ENCODE data around the gene CPSF6. TPM values are rescaled to one million over a fixed set of nuclear protein-coding genes. Genes with fewer than 3 reads are reported as not detected.
A peak's percentile ranks its signal among the peaks of the same experiment; 100 is the strongest.

CPSF6 gene
- total RNA-seq, 4 donors from 2014 or later: 27.4 to 54.2 (median 32.3) TPM

GRCh38 chr12:69211160-69211559 is 28.2 kb upstream of the CPSF6 start:
- WGBS: 89% methylated on average over 3 of the region's 3 CpGs
- DNase-seq (ENCODE audit: low spot score in 2 of 2): no peak
- H3K4me3 ChIP-seq: no peak overlapping the region
- no peaks in the 10 kb centered on the region for H3K27me3 ChIP-seq
- H3K9me3 ChIP-seq: no peaks in the 10 kb centered on the region
- TF ChIP-seq EP300 (IDR thresholded peaks at IDR 0.05) (no peak), POLR2A (IDR thresholded peaks at IDR 0.05) (no peak), POLR2AphosphoS5 (IDR thresholded peaks at IDR 0.05) (no peak)
- TF ChIP-seq, protein P1, sequence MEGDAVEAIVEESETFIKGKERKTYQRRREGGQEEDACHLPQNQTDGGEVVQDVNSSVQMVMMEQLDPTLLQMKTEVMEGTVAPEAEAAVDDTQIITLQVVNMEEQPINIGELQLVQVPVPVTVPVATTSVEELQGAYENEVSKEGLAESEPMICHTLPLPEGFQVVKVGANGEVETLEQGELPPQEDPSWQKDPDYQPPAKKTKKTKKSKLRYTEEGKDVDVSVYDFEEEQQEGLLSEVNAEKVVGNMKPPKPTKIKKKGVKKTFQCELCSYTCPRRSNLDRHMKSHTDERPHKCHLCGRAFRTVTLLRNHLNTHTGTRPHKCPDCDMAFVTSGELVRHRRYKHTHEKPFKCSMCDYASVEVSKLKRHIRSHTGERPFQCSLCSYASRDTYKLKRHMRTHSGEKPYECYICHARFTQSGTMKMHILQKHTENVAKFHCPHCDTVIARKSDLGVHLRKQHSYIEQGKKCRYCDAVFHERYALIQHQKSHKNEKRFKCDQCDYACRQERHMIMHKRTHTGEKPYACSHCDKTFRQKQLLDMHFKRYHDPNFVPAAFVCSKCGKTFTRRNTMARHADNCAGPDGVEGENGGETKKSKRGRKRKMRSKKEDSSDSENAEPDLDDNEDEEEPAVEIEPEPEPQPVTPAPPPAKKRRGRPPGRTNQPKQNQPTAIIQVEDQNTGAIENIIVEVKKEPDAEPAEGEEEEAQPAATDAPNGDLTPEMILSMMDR (IDR thresholded peaks at IDR 0.05): no peak
- H3K4me1 ChIP-seq: no peaks in the 10 kb centered on the region
- H3K36me3 ChIP-seq: no peaks in the 10 kb centered on the region
- no peak overlapping the region for H3K27ac ChIP-seq

DNA sequence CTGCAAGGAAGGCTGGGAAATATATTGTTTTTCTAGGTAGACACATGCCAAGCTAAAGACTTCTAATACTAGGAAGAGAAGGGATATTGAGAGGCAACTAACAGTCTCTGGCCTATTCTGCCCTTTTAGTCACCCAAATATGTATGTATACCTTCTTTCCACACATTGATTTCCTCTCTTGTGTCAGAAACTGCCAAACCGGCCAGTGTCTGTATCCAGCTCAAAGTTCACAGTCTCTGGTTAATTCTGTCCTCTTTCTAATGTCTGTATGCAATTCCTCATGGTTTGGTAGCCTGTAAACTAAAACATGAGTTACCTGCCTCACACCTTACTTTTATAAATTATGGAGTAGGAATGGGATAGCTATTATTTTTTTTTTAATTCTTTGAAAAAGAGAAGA is 25.2 kb upstream of the CPSF6 start:
- no peak for DNase-seq (ENCODE audit: low spot score in 2 of 2)
- no peaks in the 10 kb centered on the region for H3K4me1 ChIP-seq
- no peaks in the 10 kb centered on the region for H3K36me3 ChIP-seq
- no peaks in the 10 kb centered on the region for H3K27me3 ChIP-seq
- no peak for TF ChIP-seq EP300 (IDR thresholded peaks at IDR 0.05)
- no peak for TF ChIP-seq POLR2A (IDR thresholded peaks at IDR 0.05)
- TF ChIP-seq POLR2AphosphoS5 (IDR thresholded peaks at IDR 0.05): no peak
- H3K27ac ChIP-seq: no peak overlapping the region
- no peak overlapping the region for H3K4me3 ChIP-seq
- WGBS: 77% methylated on average over 1 of the region's 1 CpG
- no peaks in the 10 kb centered on the region for H3K9me3 ChIP-seq

GRCh38 chr12:69225251-69225910 is 14.0 kb upstream of the CPSF6 start:
- Histone ChIP-seq H3K27ac (no peak overlapping the region), H3K4me1 (no peaks in the 10 kb centered on the region), H3K9me3 (no peaks in the 10 kb centered on the region), H3K27me3 (no peaks in the 10 kb centered on the region), H3K36me3 (no peaks in the 10 kb centered on the region), H3K4me3 (no peak overlapping the region)
- DNase-seq (ENCODE audit: low spot score in 2 of 2): no peak
- TF ChIP-seq EP300 (IDR thresholded peaks at IDR 0.05) (no peak), POLR2A (IDR thresholded peaks at IDR 0.05) (no peak), POLR2AphosphoS5 (IDR thresholded peaks at IDR 0.05) (no peak)
- TF ChIP-seq, protein P1 (IDR thresholded peaks at IDR 0.05): no peak
- 97% methylated on average over 1 of the region's 1 CpG for WGBS

GRCh38 chr12:69231479-69231878 is 7.9 kb upstream of the CPSF6 start:
- no peak overlapping the region for H3K27ac ChIP-seq
- TF ChIP-seq POLR2A (IDR thresholded peaks at IDR 0.05) (no peak), POLR2AphosphoS5 (IDR thresholded peaks at IDR 0.05) (no peak), EP300 (IDR thresholded peaks at IDR 0.05) (no peak)
- TF ChIP-seq, protein P1 (IDR thresholded peaks at IDR 0.05): no peak
- no peaks in the 10 kb centered on the region for H3K9me3 ChIP-seq
- H3K4me1 ChIP-seq: no peaks in the 10 kb centered on the region
- H3K4me3 ChIP-seq: no peak overlapping the region
- no peaks in the 10 kb centered on the region for H3K36me3 ChIP-seq
- no peaks in the 10 kb centered on the region for H3K27me3 ChIP-seq
- no peak for DNase-seq (ENCODE audit: low spot score in 2 of 2)

GRCh38 chr12:69238589-69239351 is 599 bp upstream of the CPSF6 start:
- Histone ChIP-seq H3K4me3 (peak overlapping the region; percentile 92), H3K9me3 (no peaks in the 10 kb centered on the region), H3K27me3 (no peaks in the 10 kb centered on the region), H3K4me1 (peaks cover 33% of the 10 kb centered on the region), H3K27ac (peak overlapping the region; percentile 99), H3K36me3 (no peaks in the 10 kb centered on the region)
- WGBS: 16% methylated on average over 16 of the region's 16 CpGs
- TF ChIP-seq POLR2AphosphoS5 (IDR thresholded peaks at IDR 0.05): no peak
- TF ChIP-seq, protein P1 (IDR thresholded peaks at IDR 0.05): no peak
- TF ChIP-seq POLR2A (IDR thresholded peaks at IDR 0.05): no peak
- TF ChIP-seq EP300 (IDR thresholded peaks at IDR 0.05): no peak
- DNase-seq (ENCODE audit: low spot score in 2 of 2): no peak
